HT-29 (cell line): ENCODE results near the gene MAS1L. TPM values are rescaled to one million over a fixed set of nuclear protein-coding genes. Genes with fewer than 3 reads are reported as not detected.

Experiments
- DNase-seq: peaks from one replicate; pipeline ENCODE4 v3.0.0-alpha.2; 2015; ENCODE audit warnings: low spot score
- total RNA-seq: library from RNA; depleted of rRNA; stranded (reverse); fragments of >200 nt; shearing (Covaris generic); gene quantifications from 2 replicates; pipeline ENCODE4 v1.2.3, GENCODE V29; 2014

MAS1L gene
- total RNA-seq, 1 experiment from 2014 or later = not detected

- DNase-seq = no peak
Measured at GRCh38 chr6:29510202-29510601, 22.4 kb upstream of the MAS1L start.

GRCh38 chr6:29509711-29510110 is 22.0 kb upstream of the MAS1L start:
- no peak for DNase-seq

- DNase-seq = no peak
Measured at GRCh38 chr6:29509239-29509638, 21.5 kb upstream of the MAS1L start.

- no peak for DNase-seq
Measured at GRCh38 chr6:29507319-29507718, 19.6 kb upstream of the MAS1L start.

- no peak for DNase-seq
Measured at GRCh38 chr6:29506446-29507067, 18.8 kb upstream of the MAS1L start.

- DNase-seq = no peak
Measured at GRCh38 chr6:29505808-29506207, 18.1 kb upstream of the MAS1L start.

- DNase-seq = peak; percentile 13
Measured at GRCh38 chr6:29504961-29505360, 17.2 kb upstream of the MAS1L start.

GRCh38 chr6:29502597-29502996 is 14.8 kb upstream of the MAS1L start:
- DNase-seq = no peak

GRCh38 chr6:29502181-29502580 is 14.4 kb upstream of the MAS1L start:
- no peak for DNase-seq

- no peak for DNase-seq
Measured at GRCh38 chr6:29501106-29501505, 13.3 kb upstream of the MAS1L start.

GRCh38 chr6:29500594-29500993 is 12.8 kb upstream of the MAS1L start:
- no peak for DNase-seq

- no peak for DNase-seq
Measured at GRCh38 chr6:29499704-29500103, 11.9 kb upstream of the MAS1L start.

- no peak for DNase-seq
Measured at GRCh38 chr6:29496961-29497360, 9.2 kb upstream of the MAS1L start.

- DNase-seq = no peak
Measured at GRCh38 chr6:29495571-29495970, 7.8 kb upstream of the MAS1L start.

GRCh38 chr6:29494131-29494530 is 6.4 kb upstream of the MAS1L start:
- DNase-seq = no peak

- no peak for DNase-seq
Measured at GRCh38 chr6:29493261-29493660, 5.5 kb upstream of the MAS1L start.

GRCh38 chr6:29491574-29491973 is 3.8 kb upstream of the MAS1L start:
- DNase-seq = no peak

- DNase-seq = no peak
Measured at GRCh38 chr6:29490552-29490951, 2.8 kb upstream of the MAS1L start.

GRCh38 chr6:29490055-29490454 is 2.3 kb upstream of the MAS1L start:
- DNase-seq = no peak

- no peak for DNase-seq
Measured at GRCh38 chr6:29489286-29489685, 1.5 kb upstream of the MAS1L start.

GRCh38 chr6:29488874-29489273 is 1.1 kb upstream of the MAS1L start:
- DNase-seq = no peak

- no peak for DNase-seq
Measured at GRCh38 chr6:29487131-29487530, 625 bp downstream of the MAS1L start.

GRCh38 chr6:29486577-29486976 is 1.2 kb downstream of the MAS1L start:
- no peak for DNase-seq

- no peak for DNase-seq
Measured at GRCh38 chr6:29483735-29484134, 4.0 kb downstream of the MAS1L start.
